ENCODE data around the gene TRUB1.

Gene TRUB1

GRCh38 chr10:114987995-114988394, 50.0 kb downstream of the TRUB1 start:
- DNase-seq (ENCODE audit: low read depth in 2 of 2), result peak; percentile 33 to 80
- no peak for TF ChIP-seq CTCF (IDR thresholded peaks at IDR 0.05; ENCODE audit: low read depth, low read length)
- no peak overlapping the region for H3K4me3 ChIP-seq (replicated peaks in 1 of 2; ENCODE audit: low read depth in 2 of 2, low read length in 2 of 2)

- TF ChIP-seq CTCF (IDR thresholded peaks at IDR 0.05; ENCODE audit: low read depth, low read length), result no peak
- no peak for DNase-seq (ENCODE audit: low read depth in 2 of 2)
- no peak overlapping the region for H3K4me3 ChIP-seq (replicated peaks in 1 of 2; ENCODE audit: low read depth in 2 of 2, low read length in 2 of 2)
Observed at GRCh38 chr10:114990586-114990985, 52.6 kb downstream of the TRUB1 start.

GRCh38 chr10:114990991-114991390, 53.0 kb downstream of the TRUB1 start:
- DNase-seq (ENCODE audit: low read depth in 2 of 2), result no peak
- H3K4me3 ChIP-seq (replicated peaks in 1 of 2; ENCODE audit: low read depth in 2 of 2, low read length in 2 of 2), result no peak overlapping the region
- TF ChIP-seq CTCF (IDR thresholded peaks at IDR 0.05; ENCODE audit: low read depth, low read length), result no peak

- no peak overlapping the region for H3K4me3 ChIP-seq (replicated peaks in 1 of 2; ENCODE audit: low read depth in 2 of 2, low read length in 2 of 2)
- DNase-seq (ENCODE audit: low read depth in 2 of 2), result no peak
- TF ChIP-seq CTCF (IDR thresholded peaks at IDR 0.05; ENCODE audit: low read depth, low read length), result no peak
Observed at GRCh38 chr10:114992189-114992775, 54.3 kb downstream of the TRUB1 start.

GRCh38 chr10:114995468-114996247, 57.7 kb downstream of the TRUB1 start:
- TF ChIP-seq CTCF (IDR thresholded peaks at IDR 0.05; ENCODE audit: low read depth, low read length), result no peak
- DNase-seq (ENCODE audit: low read depth in 2 of 2), result peak in 1 of 2 donors; percentile 27
- H3K4me3 ChIP-seq (replicated peaks in 1 of 2; ENCODE audit: low read depth in 2 of 2, low read length in 2 of 2), result no peak overlapping the region

- TF ChIP-seq CTCF (IDR thresholded peaks at IDR 0.05; ENCODE audit: low read depth, low read length), result no peak
- DNase-seq (ENCODE audit: low read depth in 2 of 2), result peak in 1 of 2 donors; percentile 64
- no peak overlapping the region for H3K4me3 ChIP-seq (replicated peaks in 1 of 2; ENCODE audit: low read depth in 2 of 2, low read length in 2 of 2)
Observed at GRCh38 chr10:114996542-114996941, 58.5 kb downstream of the TRUB1 start.
